ENCODE results near the gene PACSIN1.

DNA sequence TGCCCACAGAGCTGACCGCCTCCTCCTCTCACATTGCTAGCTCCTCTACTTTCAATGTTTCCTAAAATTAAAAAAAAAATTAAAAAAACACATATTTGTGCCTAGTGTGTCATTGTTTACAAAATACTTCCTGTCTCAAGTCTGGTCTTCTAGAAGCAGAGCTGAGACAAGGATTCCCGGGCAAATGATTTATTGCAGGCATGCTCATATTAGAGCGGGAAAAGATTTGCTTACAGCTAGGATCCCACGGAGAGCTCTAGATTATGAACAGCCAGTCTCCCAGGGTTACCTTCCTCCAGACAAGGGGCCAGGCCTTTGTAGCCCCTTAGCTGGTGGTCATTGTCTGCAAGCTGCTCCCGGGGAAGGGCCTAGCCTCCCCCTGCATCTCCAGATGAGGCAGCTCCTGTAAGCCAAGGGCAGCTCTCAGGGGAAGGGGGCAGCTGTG lies 9.4 kb downstream of the PACSIN1 start:
- TF ChIP-seq POLR2A (IDR thresholded peaks at IDR 0.05) = no peak
- TF ChIP-seq, protein P1, sequence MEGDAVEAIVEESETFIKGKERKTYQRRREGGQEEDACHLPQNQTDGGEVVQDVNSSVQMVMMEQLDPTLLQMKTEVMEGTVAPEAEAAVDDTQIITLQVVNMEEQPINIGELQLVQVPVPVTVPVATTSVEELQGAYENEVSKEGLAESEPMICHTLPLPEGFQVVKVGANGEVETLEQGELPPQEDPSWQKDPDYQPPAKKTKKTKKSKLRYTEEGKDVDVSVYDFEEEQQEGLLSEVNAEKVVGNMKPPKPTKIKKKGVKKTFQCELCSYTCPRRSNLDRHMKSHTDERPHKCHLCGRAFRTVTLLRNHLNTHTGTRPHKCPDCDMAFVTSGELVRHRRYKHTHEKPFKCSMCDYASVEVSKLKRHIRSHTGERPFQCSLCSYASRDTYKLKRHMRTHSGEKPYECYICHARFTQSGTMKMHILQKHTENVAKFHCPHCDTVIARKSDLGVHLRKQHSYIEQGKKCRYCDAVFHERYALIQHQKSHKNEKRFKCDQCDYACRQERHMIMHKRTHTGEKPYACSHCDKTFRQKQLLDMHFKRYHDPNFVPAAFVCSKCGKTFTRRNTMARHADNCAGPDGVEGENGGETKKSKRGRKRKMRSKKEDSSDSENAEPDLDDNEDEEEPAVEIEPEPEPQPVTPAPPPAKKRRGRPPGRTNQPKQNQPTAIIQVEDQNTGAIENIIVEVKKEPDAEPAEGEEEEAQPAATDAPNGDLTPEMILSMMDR (IDR thresholded peaks at IDR 0.05) = no peak
